Heart left ventricle (tissue), 16 donors: ENCODE measurements around the gene GPI. TPM values are rescaled to one million over a fixed set of nuclear protein-coding genes. Genes with fewer than 3 reads are reported as not detected.
"Not testable (repeated sequence)": the region's sequence is repeated elsewhere in the genome, so short reads cannot be mapped to it uniquely, and the experiment has no call there.

Source experiments
- ATAC-seq, 4 donors: fragments of 200-7000 bp; cut with Tn5 transposase; one replicate each; pipeline ENCODE4 v1.9.1; 2020 to 2022; ENCODE audit warnings: moderate library complexity in 4 of 4, mild to moderate bottlenecking in 3 of 4, moderate number of reproducible peaks in 1 of 4
- DNase-seq, 5 donors: peaks; one replicate each; pipeline ENCODE4 v3.0.0-alpha.2; 2020
- H3K27ac ChIP-seq, 12 donors: fragments of 200-600 bp; sonication (generic) in 4 of 12; one replicate each; pipeline versions ENCODE4 v1.5.0 to v1.8.0; 2016 to 2022; ENCODE audit warnings: mild to moderate bottlenecking in 2 of 12
- H3K27me3 ChIP-seq, 9 donors: fragments of 200-600 bp; sonication (generic) in 2 of 9; one replicate each; pipeline versions ENCODE4 v1.5.1 to v1.8.0; 2016 to 2022; ENCODE audit warnings: mild to moderate bottlenecking in 3 of 9
- H3K36me3 ChIP-seq, 9 donors: fragments of 200-600 bp; sonication (generic) in 2 of 9; one replicate each; pipeline versions ENCODE4 v1.5.0 to v1.8.0; 2018 to 2022; ENCODE audit warnings: mild to moderate bottlenecking in 2 of 9
- H3K4me1 ChIP-seq, 12 donors: fragments of 200-600 bp; sonication (generic) in 4 of 12; one replicate each; pipeline versions ENCODE4 v1.5.0 to v1.8.0; 2016 to 2022; ENCODE audit warnings: mild to moderate bottlenecking in 3 of 12
- H3K4me3 ChIP-seq, 12 donors: fragments of 200-600 bp; sonication (generic) in 4 of 12; one replicate each; pipeline versions ENCODE4 v1.5.0 to v1.8.0; 2017 to 2022; ENCODE audit warnings: mild to moderate bottlenecking in 9 of 12, moderate library complexity in 4 of 12
- H3K9me3 ChIP-seq, 12 donors: fragments of 200-600 bp; sonication (generic) in 4 of 12; one replicate each; pipeline versions ENCODE4 v1.5.0 to v1.8.0; 2016 to 2022; ENCODE audit warnings: mild to moderate bottlenecking in 1 of 12
- POLR2A ChIP-seq, 2 donors: fragments of 450-650 bp; IDR thresholded peaks; one replicate each; pipeline ENCODE4 v1.6.1; 2017; ENCODE audit warnings: antibody characterized with exemption in 2 of 2, mild to moderate bottlenecking in 2 of 2, moderate library complexity in 2 of 2
- WGBS, 4 donors: extraction: QIAGEN DNeasy Blood & Tissue Kit in 2 of 4; methylation state at CpG; one replicate each; pipeline versions ENCODE4 v1.1.5 to v1.1.7; 2013 to 2018; 5-methylcytosine and 5-hydroxymethylcytosine counted together
- intact Hi-C, 10 donors: fragments of 100-400 bp; cut with DNase I; formaldehyde crosslinking; loops; one replicate each; pipeline versions ENCODE4 v1.11.1 to v1.14.2; 2022
- polyA plus RNA-seq, 2 donors: library from polyadenylated mRNA; stranded (reverse); fragments of 200-250 nt; gene quantifications; one replicate each; pipeline ENCODE4 v1.2.3, GENCODE V29; 2013
- total RNA-seq, 9 donors: library from RNA; depleted of rRNA in 2 of 9; stranded (reverse); fragments of >200 nt in 2 of 9; fragmentation: NEBNext Ultra II Directional in 3 of 9; extraction: Animal tissue kit (Norgen Biotek cat#: 25700) in 3 of 9; gene quantifications; one replicate each; pipeline versions ENCODE4 v1.1.0 to v1.2.4, GENCODE V29; 2016 to 2023
- TF ChIP-seq, protein P1 (sequence below), 12 donors: fragments of 200-600 bp; sonication (generic) in 4 of 12; IDR thresholded peaks; one replicate each; pipeline versions ENCODE4 v1.5.0 to v1.8.0; 2018 to 2022; ENCODE audit warnings: antibody characterized with exemption in 12 of 12, mild to moderate bottlenecking in 5 of 12
- donor health status: ischemic (EF 13 %, LVEDD 7.1; RV severe dilation, severe dysfunction).
- donor health status: healthy with polysubstance abuse.
- donor health status: DM: no; HTN: yes; CAD: no.
- donor health status: DM: no; HTN: no; CAD: no.
- donor health status: ischemic (EF 25% LVEDD 6.9; RV normal size, moderate dysfunction).
- donor health status: ischemic (EF 25% LVEDD 5.7; RV mildly dilated, moderate dysfunction).
- donor health status: healthy.
- donor health status: DM: yes; HTN: yes; CAD: no.
- donor health status: ischemic (EF 35%, LVEDD 5.7; RV mildly dilated, moderate dysfunction).
- donor health status: nonischemic (EF 11% LVEDD 7.7; RV severe dilation, severe dysfunction).
- donor health status: DM: yes; HTN: yes; CAD: no.
- donor health status: PGD.
- donor health status: ischemic (EF 29% LVEDD 5.4; RV normal size, mild dysfunction).
- donor health status: nonischemic (EF 23%, LVEDD 6.1; RV moderate dilation, normal function).

GPI gene
- total and polyA plus RNA-seq, 11 donors = 233 to 764 (median 513) TPM

GRCh38 chr19:34325981-34326787 is 38.8 kb upstream of the GPI start:
- ATAC-seq (no peak), DNase-seq (no peak)
- intact Hi-C loops = no loop called here
- H3K27me3 ChIP-seq = no peaks in the 10 kb centered on the region
- WGBS, 4 donors = 89 to 94% (median 93%) methylated on average over 4 of the region's 4 CpGs
- no peak overlapping the region for H3K27ac ChIP-seq
- peaks cover 0 to 100% (median 83%) of the 10 kb centered on the region in 9 donors for H3K36me3 ChIP-seq
- TF ChIP-seq, protein P1, sequence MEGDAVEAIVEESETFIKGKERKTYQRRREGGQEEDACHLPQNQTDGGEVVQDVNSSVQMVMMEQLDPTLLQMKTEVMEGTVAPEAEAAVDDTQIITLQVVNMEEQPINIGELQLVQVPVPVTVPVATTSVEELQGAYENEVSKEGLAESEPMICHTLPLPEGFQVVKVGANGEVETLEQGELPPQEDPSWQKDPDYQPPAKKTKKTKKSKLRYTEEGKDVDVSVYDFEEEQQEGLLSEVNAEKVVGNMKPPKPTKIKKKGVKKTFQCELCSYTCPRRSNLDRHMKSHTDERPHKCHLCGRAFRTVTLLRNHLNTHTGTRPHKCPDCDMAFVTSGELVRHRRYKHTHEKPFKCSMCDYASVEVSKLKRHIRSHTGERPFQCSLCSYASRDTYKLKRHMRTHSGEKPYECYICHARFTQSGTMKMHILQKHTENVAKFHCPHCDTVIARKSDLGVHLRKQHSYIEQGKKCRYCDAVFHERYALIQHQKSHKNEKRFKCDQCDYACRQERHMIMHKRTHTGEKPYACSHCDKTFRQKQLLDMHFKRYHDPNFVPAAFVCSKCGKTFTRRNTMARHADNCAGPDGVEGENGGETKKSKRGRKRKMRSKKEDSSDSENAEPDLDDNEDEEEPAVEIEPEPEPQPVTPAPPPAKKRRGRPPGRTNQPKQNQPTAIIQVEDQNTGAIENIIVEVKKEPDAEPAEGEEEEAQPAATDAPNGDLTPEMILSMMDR (IDR thresholded peaks at IDR 0.05) = no peak
- TF ChIP-seq POLR2A (IDR thresholded peaks at IDR 0.05) = no peak
- no peaks in the 10 kb centered on the region for H3K9me3 ChIP-seq
- no peak overlapping the region for H3K4me3 ChIP-seq
- peaks cover 0 to 26% (median 2%) of the 10 kb centered on the region in 12 donors for H3K4me1 ChIP-seq

DNA sequence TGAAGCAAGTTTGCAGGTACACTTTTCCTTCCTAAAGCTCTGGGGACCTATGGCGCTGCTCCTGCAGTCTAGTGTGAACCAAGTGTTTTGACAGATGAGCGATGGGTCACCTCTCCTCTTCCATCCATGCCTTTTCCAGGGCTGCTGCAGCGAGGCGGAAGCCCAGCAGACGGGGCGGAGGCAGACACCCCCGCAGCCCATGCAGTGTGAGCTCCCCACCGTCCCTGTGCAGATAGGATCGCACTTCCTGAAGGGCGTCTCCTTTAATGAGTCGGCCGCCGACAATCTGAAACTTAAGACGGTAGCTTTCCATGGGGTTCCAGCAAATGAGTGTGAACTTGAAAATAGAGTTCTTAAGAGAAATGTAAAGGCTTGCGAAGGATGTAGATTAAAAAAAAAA is 37.1 kb upstream of the GPI start:
- WGBS, 4 donors = 68 to 70% (median 69%) methylated on average over 15 of the region's 15 CpGs
- Histone ChIP-seq H3K9me3 (no peaks in the 10 kb centered on the region), H3K27me3 (no peaks in the 10 kb centered on the region), H3K4me3 (no peak overlapping the region), H3K4me1 (peaks cover 0 to 38% (median 9%) of the 10 kb centered on the region in 12 donors), H3K27ac (peak overlapping the region in 10 of 12 donors; percentile 24 to 79 (median 56)), H3K36me3 (peaks cover 0 to 100% (median 80%) of the 10 kb centered on the region in 9 donors)
- TF ChIP-seq, protein P1 (IDR thresholded peaks at IDR 0.05) = no peak
- no peak for TF ChIP-seq POLR2A (IDR thresholded peaks at IDR 0.05)
- intact Hi-C loops = no loop called here
- peak; percentile 59 to 76 (median 72) for DNase-seq
- peak in 3 of 4 donors; percentile 75 to 90 (median 86) for ATAC-seq

DNA sequence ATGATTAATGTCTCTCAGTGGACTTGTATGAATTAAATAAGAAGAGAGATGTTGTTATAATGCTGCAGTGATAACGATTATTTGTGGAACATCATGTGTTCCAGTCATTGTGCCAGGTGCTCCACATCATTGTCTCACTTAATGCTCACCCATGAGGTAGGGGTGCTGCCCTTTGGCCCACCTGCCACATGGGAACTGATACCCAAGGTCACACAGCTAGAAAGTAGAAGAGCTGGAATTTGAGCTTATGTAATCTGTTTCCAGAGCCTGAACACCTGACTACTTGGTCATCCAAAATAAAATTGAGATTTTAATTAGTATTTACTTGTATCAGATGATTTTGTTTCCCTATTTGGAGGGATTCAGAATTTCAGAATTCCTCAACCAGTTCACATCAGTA is 36.0 kb upstream of the GPI start:
- WGBS, 4 donors = 70 to 75% (median 72%) methylated on average over 1 of the region's 1 CpG
- Histone ChIP-seq H3K9me3 (no peaks in the 10 kb centered on the region), H3K4me3 (no peak overlapping the region), H3K27me3 (no peaks in the 10 kb centered on the region), H3K27ac (peak overlapping the region in 4 of 12 donors; percentile 34 to 79 (median 54)), H3K36me3 (peaks cover 0 to 100% (median 83%) of the 10 kb centered on the region in 9 donors), H3K4me1 (peaks cover 0 to 42% (median 14%) of the 10 kb centered on the region in 12 donors)
- ATAC-seq = no peak
- DNase-seq = no peak
- intact Hi-C loops = no loop called here
- TF ChIP-seq POLR2A (IDR thresholded peaks at IDR 0.05) = no peak
- TF ChIP-seq, protein P1 (IDR thresholded peaks at IDR 0.05) = no peak

- intact Hi-C loops = loop anchor here in 6 of 10 donors (5.0 to 10.0 kb wide), 4 partner anchors 63 to 75 kb away; partner anchors contain the start of gene GARRE1 (in 1 of the 6)
- 83 to 95% (median 93%) methylated on average over 4 of the region's 4 CpGs for WGBS, 4 donors
- Histone ChIP-seq H3K4me3 (no peak overlapping the region), H3K4me1 (peaks cover 0 to 42% (median 14%) of the 10 kb centered on the region in 12 donors), H3K9me3 (no peaks in the 10 kb centered on the region), H3K36me3 (peaks cover 0 to 100% (median 83%) of the 10 kb centered on the region in 9 donors), H3K27ac (no peak overlapping the region), H3K27me3 (no peaks in the 10 kb centered on the region)
- TF ChIP-seq, protein P1 (IDR thresholded peaks at IDR 0.05) = no peak
- ATAC-seq (no peak), DNase-seq (no peak)
Measured at GRCh38 chr19:34330116-34330515, 34.9 kb upstream of the GPI start.

DNA sequence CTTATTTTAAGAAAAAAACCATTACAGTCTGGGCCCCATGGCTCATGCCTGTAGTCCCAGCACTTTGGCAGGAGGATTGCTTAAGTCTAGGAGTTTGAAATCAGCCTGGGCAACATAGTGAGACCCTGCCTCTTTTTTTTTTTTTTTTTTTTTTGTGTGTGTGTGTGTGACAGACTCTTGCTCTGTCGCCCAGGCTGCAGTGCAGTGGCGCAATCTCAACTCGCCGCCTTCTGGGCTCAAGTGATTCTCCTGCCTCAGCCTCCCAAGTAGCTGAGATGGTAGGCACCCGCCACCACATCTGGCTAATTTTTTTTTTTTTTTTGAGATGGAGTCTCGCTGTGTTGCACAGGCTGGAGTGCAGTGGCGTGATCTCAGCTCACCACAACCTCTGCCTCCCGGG is 34.4 kb upstream of the GPI start:
- intact Hi-C loops = loop anchor here in 6 of 10 donors (5.0 to 10.0 kb wide), 4 partner anchors 63 to 76 kb away; partner anchors contain the start of gene GARRE1 (in 1 of the 6)
- 94 to 98% (median 97%) methylated on average over 8 of the region's 8 CpGs for WGBS, 4 donors
- H3K4me3 ChIP-seq, DNase-seq, H3K27me3 ChIP-seq, H3K9me3 ChIP-seq, ATAC-seq: not testable (repeated sequence)
- Histone ChIP-seq H3K36me3 (peaks cover 0 to 100% (median 83%) of the 10 kb centered on the region in 9 donors), H3K4me1 (peaks cover 0 to 42% (median 14%) of the 10 kb centered on the region in 12 donors), H3K27ac (peak overlapping the region in 3 of 12 donors; percentile 57 to 80 (median 76))

DNA sequence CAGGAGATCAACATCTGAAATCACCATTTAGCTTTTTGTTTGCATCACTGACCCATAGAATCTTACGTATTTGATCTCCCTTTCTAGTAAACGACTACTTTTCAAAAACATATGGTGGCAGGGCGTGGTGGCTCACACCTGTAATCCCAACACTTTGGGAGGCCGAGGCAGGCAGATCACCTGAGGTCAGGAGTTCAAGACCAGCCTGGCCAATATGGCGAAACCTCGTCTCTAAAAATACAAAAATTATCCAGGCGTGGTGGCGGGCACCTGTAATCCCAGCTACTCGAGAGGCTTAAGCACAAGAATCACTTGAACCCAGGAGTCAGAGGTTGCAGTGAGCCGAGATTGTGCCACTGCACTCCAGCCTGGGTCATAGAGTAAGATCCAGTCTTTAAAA is 33.4 kb upstream of the GPI start:
- not testable (repeated sequence) for H3K4me3 ChIP-seq, DNase-seq, H3K27me3 ChIP-seq, ATAC-seq, H3K9me3 ChIP-seq
- Histone ChIP-seq H3K27ac (peak overlapping the region; percentile 39 to 80 (median 63)), H3K36me3 (peaks cover 0 to 99% (median 84%) of the 10 kb centered on the region in 9 donors), H3K4me1 (peaks cover 0 to 46% (median 16%) of the 10 kb centered on the region in 12 donors)
- 82 to 90% (median 87%) methylated on average over 10 of the region's 10 CpGs for WGBS, 4 donors
- intact Hi-C loops = loop anchor here in 6 of 10 donors (5.0 to 10.0 kb wide), 4 partner anchors 64 to 77 kb away; partner anchors contain the start of gene GARRE1 (in 1 of the 6)
